COLO668 (cell line): Measurements from ENCODE around the gene ZNF655.
"Not testable (repeated sequence)": the region's sequence is repeated elsewhere in the genome, so short reads cannot be mapped to it uniquely, and the experiment has no call there.

Source experiments
- DNase-seq: peaks from one replicate; lab custom pipeline; 2025; ENCODE audit not compliant: unreplicated experiment; lab: John Stamatoyannopoulos, UW

Gene ZNF655

DNA sequence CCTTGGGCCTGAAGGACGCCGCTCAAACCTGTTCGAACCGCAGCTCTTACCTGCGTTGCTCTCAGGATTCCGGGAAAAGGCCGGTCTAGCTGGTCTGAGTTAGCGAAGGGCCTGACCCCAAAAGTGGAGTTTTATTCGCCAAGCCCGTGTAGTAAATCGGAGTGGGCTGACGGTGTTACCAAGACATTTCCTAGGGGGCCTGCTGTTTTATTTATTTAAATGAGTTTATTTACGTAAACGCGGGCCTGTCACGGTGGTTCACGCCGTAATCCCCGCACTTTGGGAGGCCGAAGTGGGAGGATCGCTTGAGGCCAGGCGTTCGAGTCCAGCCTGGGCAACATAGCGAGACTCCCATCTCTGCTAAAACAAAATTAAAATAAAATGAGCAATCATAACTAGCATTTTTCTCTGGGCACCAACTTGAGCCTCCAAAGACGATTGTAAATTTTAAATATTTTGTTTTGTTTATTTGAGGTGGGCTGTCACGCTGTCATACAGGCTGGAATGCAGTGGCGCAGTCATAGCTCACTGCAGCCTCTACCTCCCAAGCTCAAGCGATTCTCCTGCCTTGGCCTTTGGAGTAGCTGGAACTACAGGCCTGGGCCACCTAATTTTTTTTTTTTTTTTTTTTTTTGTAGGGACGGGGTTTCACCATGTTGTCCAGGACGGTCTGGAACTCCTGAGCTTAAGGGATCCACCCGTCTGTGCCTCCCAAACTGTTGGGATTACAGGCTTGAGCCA, 903 bp downstream of the ZNF655 start:
- no peak for DNase-seq

DNA sequence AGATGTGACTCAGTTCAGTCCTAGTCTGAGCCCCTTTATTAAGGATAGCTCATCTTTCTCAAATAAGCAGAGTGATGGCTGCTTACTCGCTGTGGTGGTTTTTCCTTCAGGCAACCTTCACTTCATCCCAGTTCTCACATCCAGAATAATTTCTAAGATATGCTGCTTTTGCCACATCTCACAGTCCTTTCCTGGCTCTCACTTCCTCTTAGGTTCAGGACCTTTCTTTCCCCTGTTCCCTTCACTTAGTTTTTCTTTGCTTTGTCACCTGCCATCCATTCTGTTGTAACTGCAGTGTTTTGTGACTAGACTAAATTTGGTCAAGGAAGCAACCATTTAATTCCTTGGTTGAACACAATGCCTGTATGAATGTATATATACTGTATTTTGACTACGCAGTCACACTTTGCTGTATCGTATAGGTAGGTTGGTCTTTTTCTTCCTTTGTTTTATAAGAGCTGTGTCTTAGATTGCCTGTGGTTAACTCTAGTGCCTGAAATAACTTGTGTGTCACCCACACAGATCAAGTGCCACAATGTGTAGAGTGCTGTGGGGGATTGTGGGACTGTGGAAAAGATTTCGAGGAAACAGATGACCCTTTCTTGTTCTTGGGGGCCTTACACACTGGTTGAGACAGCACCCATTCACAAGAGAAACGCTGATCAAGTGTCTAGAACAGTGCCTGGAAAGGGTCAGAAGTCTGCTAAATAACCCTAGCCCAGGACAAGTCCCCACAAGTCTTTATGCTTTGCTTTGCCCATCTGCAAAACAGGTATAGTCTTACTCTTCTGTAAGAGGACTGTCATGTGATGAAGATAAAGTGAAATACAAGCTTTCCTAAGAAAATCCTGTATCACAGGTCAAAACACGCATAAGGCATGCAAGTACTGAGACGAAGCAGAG, 2.6 kb downstream of the ZNF655 start:
- DNase-seq: no peak

GRCh38 chr7:99561737-99562051, 3.3 kb downstream of the ZNF655 start:
- no peak for DNase-seq

DNA sequence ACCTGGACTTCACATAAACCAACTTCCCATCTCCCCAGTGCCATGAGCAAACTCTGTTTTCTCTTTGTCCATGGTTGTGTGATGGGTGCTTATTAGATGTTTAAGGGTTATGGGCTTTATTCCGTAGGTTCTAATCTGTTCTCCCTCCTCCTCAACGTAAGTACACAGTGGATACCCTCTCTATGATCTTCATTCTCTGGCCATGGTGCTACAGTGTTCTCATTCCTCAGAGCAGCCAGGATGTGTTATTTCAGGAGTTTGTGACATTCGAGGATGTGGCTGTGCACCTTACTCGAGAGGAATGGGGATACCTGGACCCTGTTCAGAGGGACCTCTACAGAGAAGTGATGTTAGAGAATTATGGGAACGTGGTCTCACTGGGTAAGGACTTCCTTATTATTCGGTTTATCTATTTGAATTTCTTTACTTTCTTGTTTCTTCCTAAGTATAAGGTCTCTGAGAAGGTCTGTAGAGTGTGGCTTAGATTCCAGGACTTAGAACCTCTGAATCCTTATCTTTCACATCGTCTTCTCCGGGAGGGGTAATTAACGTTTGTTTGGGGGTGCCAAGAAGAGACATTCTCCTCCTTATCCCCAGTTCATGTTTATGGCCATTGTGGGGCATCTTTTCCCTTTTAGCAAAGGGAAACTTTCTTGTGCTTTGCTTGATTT, 3.8 kb downstream of the ZNF655 start:
- DNase-seq: no peak

GRCh38 chr7:99562832-99563231, 4.4 kb downstream of the ZNF655 start:
- no peak for DNase-seq

DNA sequence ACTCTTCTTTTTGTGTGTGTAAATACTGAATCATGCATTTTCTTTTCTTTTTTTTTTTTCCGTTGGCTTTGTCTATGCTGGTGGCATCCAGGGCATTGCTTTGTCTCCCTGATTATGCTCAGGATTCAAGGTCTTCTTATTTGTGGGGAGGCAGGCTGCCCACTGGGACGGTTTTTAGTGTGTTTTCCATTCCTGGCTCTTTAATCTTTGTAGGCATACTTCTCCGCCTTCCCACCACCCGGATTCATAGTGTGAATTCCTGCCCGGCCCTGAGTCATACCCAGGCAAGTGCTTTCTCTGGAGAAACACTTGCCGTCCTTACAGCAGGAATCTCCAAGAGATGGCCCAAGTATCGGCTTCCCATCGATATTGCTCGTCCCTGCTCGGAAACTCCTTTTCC, 5.2 kb downstream of the ZNF655 start:
- no peak for DNase-seq

- not testable (repeated sequence) for DNase-seq
These were observed 10.3 kb downstream of the ZNF655 start for GRCh38 chr7:99568770-99569169.

- DNase-seq: no peak
These were observed 13.3 kb downstream of the ZNF655 start for GRCh38 chr7:99571768-99572167.

DNA sequence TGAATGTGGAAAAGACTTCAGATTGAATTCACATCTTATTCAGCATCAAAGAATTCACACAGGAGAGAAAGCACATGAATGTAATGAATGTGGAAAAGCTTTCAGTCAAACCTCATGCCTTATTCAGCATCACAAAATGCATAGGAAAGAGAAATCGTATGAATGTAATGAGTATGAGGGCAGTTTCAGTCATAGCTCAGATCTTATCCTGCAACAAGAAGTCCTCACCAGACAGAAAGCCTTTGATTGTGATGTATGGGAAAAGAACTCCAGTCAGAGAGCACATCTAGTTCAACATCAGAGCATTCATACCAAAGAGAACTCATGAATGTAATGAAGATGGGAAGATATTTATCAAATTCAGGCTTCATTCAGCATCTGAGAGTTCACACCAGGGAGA, 14.8 kb downstream of the ZNF655 start:
- DNase-seq: no peak

GRCh38 chr7:99576251-99576650, 17.8 kb downstream of the ZNF655 start:
- no peak for DNase-seq

DNA sequence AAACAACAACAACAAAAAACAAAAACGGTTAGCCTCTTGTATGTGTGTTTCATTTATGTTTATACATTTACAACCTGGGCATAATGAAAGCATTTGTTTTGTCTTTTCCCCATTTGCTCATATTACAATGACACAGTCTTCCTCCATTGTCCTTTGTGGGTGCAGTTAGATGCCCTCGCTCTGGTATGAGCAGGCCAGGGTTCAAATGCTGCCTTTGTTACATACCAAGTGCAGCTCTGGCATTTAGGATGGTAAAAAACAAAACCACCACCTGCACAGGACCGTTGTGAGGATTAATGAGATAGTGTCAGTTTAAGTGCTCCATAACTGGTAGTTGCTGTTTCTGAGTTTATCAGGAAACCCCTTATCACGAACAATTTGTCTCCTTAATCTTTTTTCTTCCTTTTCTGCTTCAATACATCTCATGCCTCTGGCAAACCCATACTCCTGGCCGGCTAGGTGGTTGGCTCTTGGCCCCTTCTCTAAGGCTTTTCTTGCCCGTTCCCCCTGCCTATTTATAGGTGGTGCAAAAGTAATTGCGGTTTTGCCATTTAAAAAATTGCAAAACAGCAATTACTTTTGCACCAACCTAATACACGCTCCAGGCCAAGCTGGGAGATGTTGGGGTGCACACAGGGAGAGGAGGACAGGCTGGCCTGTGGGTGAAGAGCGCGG, 21.0 kb downstream of the ZNF655 start:
- DNase-seq: no peak

GRCh38 chr7:99579956-99580777, 21.7 kb downstream of the ZNF655 start:
- peak; percentile 39 for DNase-seq

- not testable (repeated sequence) for DNase-seq
These were observed 22.4 kb downstream of the ZNF655 start for GRCh38 chr7:99580778-99581332.

GRCh38 chr7:99588868-99589267, 30.4 kb downstream of the ZNF655 start:
- DNase-seq: no peak

DNA sequence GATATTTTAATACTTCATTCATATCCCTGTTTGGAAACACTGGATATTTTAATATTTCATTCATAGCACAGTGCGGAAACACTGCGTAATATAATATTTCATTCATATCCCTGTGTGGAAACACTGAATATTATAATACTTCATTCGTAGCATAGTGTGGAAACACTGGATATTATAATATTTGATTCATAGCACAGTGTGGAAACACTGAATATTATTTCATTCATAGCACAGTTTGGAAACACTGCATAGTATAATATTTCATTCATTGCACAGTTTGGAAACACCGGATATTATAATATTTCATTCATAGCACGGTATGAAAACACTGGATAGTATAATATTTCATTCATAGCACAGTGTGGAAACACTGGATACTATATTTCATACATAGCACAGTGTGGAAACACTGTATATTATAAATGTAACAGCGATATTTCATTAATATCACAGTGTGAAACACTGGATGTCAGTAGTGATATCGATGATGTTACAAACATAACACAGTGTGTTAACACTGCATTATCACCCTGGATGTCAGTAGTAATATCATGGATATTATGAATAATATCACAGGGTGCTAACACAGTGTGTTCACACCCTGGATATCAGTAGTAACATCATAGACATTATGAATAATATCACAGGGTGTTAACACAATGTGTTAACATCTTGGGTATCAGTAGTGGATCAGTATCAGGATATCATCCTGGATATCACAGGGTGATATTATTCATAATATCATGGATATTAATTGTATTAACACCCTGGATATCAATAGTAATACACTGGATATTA, 36.7 kb downstream of the ZNF655 start:
- DNase-seq: no peak

DNA sequence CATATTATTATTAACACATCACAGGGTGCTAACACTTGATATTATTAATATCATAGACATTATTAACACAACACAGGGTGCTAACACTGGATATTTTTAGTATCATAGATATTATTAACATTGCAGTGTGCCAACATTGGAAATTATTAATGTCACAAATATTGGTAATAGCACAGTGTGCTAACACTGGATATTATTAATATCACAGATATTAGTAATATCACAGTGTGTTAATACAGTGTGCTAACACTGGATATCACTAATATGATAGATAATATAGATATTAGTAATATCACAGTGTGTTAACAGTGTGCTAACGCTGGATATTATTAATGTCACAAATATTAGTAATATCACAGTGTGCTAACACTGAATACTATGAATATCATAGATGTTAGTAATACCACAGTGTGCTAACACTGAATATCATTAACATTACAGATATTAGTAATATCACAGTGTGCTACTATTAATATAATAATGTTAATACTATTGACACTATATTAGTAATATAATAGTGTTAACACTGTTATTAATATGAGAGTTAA, 38.0 kb downstream of the ZNF655 start:
- no peak for DNase-seq

DNA sequence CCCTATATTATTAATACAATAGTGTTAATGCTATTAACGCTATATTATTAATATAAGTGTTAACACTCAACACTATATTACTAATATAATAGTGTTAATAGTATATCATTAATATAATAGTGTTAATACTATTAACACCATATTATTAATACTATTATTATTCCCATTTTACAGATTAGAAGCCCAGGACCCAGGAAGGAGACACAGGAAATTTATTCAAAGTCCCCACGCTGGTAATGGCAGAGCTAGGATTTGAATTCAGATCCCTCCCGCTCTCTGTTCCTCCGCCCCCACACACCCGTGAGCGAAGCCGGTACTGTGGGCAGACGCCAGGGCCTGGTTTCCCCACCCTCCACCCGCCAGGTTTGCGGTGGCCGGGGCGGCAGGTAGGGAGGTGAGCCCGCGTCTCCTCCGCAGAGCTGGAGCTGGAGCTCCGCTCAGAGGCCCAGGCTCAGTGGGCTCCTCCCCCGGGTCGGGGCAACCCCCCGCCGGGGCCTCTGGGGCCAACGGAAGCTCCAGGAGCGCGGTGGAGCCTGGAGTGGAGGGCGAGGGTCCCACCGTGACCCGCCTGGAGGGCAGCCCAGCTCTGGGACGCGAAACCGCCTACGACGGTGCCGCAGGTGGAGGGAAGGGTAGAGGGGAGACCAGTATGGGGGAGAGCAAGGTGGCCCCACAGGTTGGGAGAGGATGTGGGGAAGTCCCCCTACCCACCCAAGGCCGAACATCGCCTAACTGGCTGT, 39.5 kb downstream of the ZNF655 start, which contains the start of gene TMEM225B:
TSS of gene TMEM225B (plus strand) at position 506 of the 740 bp plus-strand sequence. CDS start 6,122 bp downstream, outside the sequence.
- peak; percentile 19 for DNase-seq

- DNase-seq: no peak
These were observed 41.4 kb downstream of the ZNF655 start for GRCh38 chr7:99599836-99600235.
